SK-N-MC (cell line): Measurements from ENCODE around the gene CALY.

Experiments used
- DNase-seq: peaks from one replicate; pipeline ENCODE4 v3.0.0-alpha.2; 2011; ENCODE audit warnings: low read depth, low spot score
- H3K27ac ChIP-seq: fragments of 200-600 bp; sonication (generic); 2 replicates; pipeline ENCODE4 v1.5.1; 2016; ENCODE audit warnings: mixed run types
- H3K36me3 ChIP-seq: fragments of 200-600 bp; sonication (generic); 2 replicates; pipeline ENCODE4 v1.6.1; 2017; ENCODE audit warnings: antibody characterized with exemption, low read length, mixed read lengths; ENCODE audit not compliant: insufficient read depth
- H3K4me3 ChIP-seq: fragments of 200-600 bp; sonication (generic); 2 replicates; pipeline ENCODE4 v1.5.1; 2016
- H3K9ac ChIP-seq: fragments of 200-600 bp; sonication (generic); 2 replicates; pipeline ENCODE4 v1.8.0; 2017; ENCODE audit warnings: mixed run types, mixed read lengths; ENCODE audit not compliant: insufficient read length
- H3K9me3 ChIP-seq: fragments of 200-600 bp; sonication (generic); 2 replicates; pipeline ENCODE4 v1.6.1; 2017; ENCODE audit warnings: low read depth, mild to moderate bottlenecking, antibody characterized with exemption, low read length, moderate library complexity, mixed read lengths
- EZH2 ChIP-seq: fragments of 200-600 bp; sonication (generic); IDR thresholded peaks from one replicate; pipeline ENCODE4 v1.6.1; 2017; ENCODE audit warnings: antibody characterized with exemption
- FOXP2 ChIP-seq: optimal IDR thresholded peaks from 2 replicates; pipeline ENCODE3; 2011; ENCODE audit warnings: mild to moderate bottlenecking, moderate library complexity; ENCODE audit not compliant: insufficient read depth; ENCODE audit errors: extremely low read length, control extremely low read depth
- POLR2AphosphoS5 ChIP-seq: IDR thresholded peaks from 2 replicates; pipeline ENCODE4 v1.6.1; 2012; ENCODE audit warnings: mild to moderate bottlenecking, low read depth, low read length, borderline replicate concordance

Gene CALY

GRCh38 chr10:133329491-133330202 is 7.0 kb downstream of the CALY start:
- peak; percentile 42 for DNase-seq
- no peaks in the 10 kb centered on the region for H3K9me3 ChIP-seq
- H3K36me3 ChIP-seq = no peaks in the 10 kb centered on the region
- peak overlapping the region; percentile 47; the same call in 1 of the 2 replicates for H3K4me3 ChIP-seq
- H3K9ac ChIP-seq = no peak overlapping the region
- TF ChIP-seq FOXP2 (no peak), POLR2AphosphoS5 (no peak), EZH2 (no peak)
- no peak overlapping the region for H3K27ac ChIP-seq

- no peak for TF ChIP-seq EZH2
- TF ChIP-seq POLR2AphosphoS5 = no peak
- no peak for TF ChIP-seq FOXP2
- Histone ChIP-seq H3K9ac (no peak overlapping the region), H3K36me3 (no peaks in the 10 kb centered on the region), H3K27ac (no peak overlapping the region), H3K4me3 (no peak overlapping the region), H3K9me3 (no peaks in the 10 kb centered on the region)
- DNase-seq = no peak
These were observed 8.0 kb downstream of the CALY start for GRCh38 chr10:133328358-133329343.

- DNase-seq = no peak
- Histone ChIP-seq H3K4me3 (no peak overlapping the region), H3K36me3 (no peaks in the 10 kb centered on the region), H3K9ac (no peak overlapping the region), H3K27ac (no peak overlapping the region), H3K9me3 (no peaks in the 10 kb centered on the region)
- TF ChIP-seq FOXP2 = no peak
- no peak for TF ChIP-seq EZH2
- no peak for TF ChIP-seq POLR2AphosphoS5
These were observed 8.9 kb downstream of the CALY start for GRCh38 chr10:133327651-133328357.

- no peak overlapping the region for H3K9ac ChIP-seq
- no peaks in the 10 kb centered on the region for H3K9me3 ChIP-seq
- no peaks in the 10 kb centered on the region for H3K36me3 ChIP-seq
- TF ChIP-seq FOXP2 = no peak
- no peak for TF ChIP-seq EZH2
- TF ChIP-seq POLR2AphosphoS5 = no peak
- H3K4me3 ChIP-seq = no peak overlapping the region
- no peak overlapping the region for H3K27ac ChIP-seq
- DNase-seq = no peak
These were observed 9.7 kb downstream of the CALY start for GRCh38 chr10:133326745-133327650.

- DNase-seq = no peak
- Histone ChIP-seq H3K27ac (no peak overlapping the region), H3K9me3 (no peaks in the 10 kb centered on the region), H3K36me3 (no peaks in the 10 kb centered on the region), H3K4me3 (peak overlapping the region; percentile 68), H3K9ac (no peak overlapping the region)
- no peak for TF ChIP-seq EZH2
- TF ChIP-seq POLR2AphosphoS5 = no peak
- TF ChIP-seq FOXP2 = no peak
These were observed 10.5 kb downstream of the CALY start for GRCh38 chr10:133326223-133326551.

GRCh38 chr10:133325440-133326222 is 11.1 kb downstream of the CALY start:
- TF ChIP-seq POLR2AphosphoS5 = no peak
- no peak for TF ChIP-seq FOXP2
- TF ChIP-seq EZH2 = no peak
- peak overlapping the region; percentile 68 for H3K4me3 ChIP-seq
- DNase-seq = no peak
- H3K27ac ChIP-seq = no peak overlapping the region
- no peaks in the 10 kb centered on the region for H3K36me3 ChIP-seq
- no peak overlapping the region for H3K9ac ChIP-seq
- no peaks in the 10 kb centered on the region for H3K9me3 ChIP-seq

GRCh38 chr10:133324857-133325260 is 11.8 kb downstream of the CALY start:
- no peak for DNase-seq
- Histone ChIP-seq H3K9me3 (no peaks in the 10 kb centered on the region), H3K9ac (no peak overlapping the region), H3K27ac (no peak overlapping the region), H3K36me3 (no peaks in the 10 kb centered on the region), H3K4me3 (peak overlapping the region; percentile 68)
- TF ChIP-seq POLR2AphosphoS5 = no peak
- TF ChIP-seq EZH2 = no peak
- TF ChIP-seq FOXP2 = no peak
